GM12878 (cell line): ENCODE measurements around the gene STRBP. TPM values are rescaled to one million over a fixed set of nuclear protein-coding genes. Genes with fewer than 3 reads are reported as not detected.

Experiments used
- ATAC-seq: fragments of 200-7000 bp; cut with Tn5 transposase; 3 replicates; pipeline ENCODE4 v1.9.1; 2020; ENCODE audit warnings: mild to moderate bottlenecking, moderate library complexity
- BruUV-seq: library from RNA; stranded (reverse); fragments of 400-500 nt; replicated peaks from 2 replicates; lab custom pipeline; 2021; lab: Mats Ljungman, UMichigan
- CTCF ChIA-PET: fragments of 300-600 bp; sonication (Branson Sonifier 250); formaldehyde crosslinking; extraction: SDS; loops from one replicate; lab custom pipeline; 2021; ENCODE audit warnings: inconsistent platforms; lab: Yijun Ruan, JAX
- POLR2A ChIA-PET: fragments of 350-600 bp; formaldehyde crosslinking; extraction: SDS; loops from one replicate; lab custom pipeline; 2021; ENCODE audit warnings: inconsistent platforms; lab: Charles Lee
- RAD21 ChIA-PET: fragments of 300-600 bp; sonication (Branson Sonifier 250); formaldehyde crosslinking; loops from one replicate; lab custom pipeline; 2023; ENCODE audit warnings: antibody characterized with exemption; ENCODE audit not compliant: unreplicated experiment; lab: Charles Lee
- SMC1A ChIA-PET: fragments of 300-600 bp; sonication (Branson Sonifier 250); formaldehyde crosslinking; loops from one replicate; lab custom pipeline; 2023; ENCODE audit not compliant: unreplicated experiment, uncharacterized antibody; lab: Charles Lee
- DNase-seq: peaks from one replicate; pipeline ENCODE4 v3.0.0-alpha.2; 2011; ENCODE audit warnings: low read depth, low spot score
- FAIRE-seq: peaks from 3 replicates; lab custom pipeline; 2011; peaks lifted over from hg19 to GRCh38; lab: Jason Lieb, UNC
- H2AFZ ChIP-seq: 2 replicates; pipeline ENCODE4 v1.6.0; 2011; ENCODE audit warnings: low read depth, low read length, control low read depth; ENCODE audit not compliant: control insufficient read depth
- H3K27ac ChIP-seq: 2 replicates; pipeline ENCODE4 v1.5.1; 2011; ENCODE audit warnings: control low read depth; ENCODE audit not compliant: control insufficient read depth, insufficient read depth
- H3K27me3 ChIP-seq, 2 experiments: replicated peaks in 1 of 2; 2 replicates each; pipeline versions ENCODE4 v1.6.0 to v1.6.1; 2011; ENCODE audit warnings: low read length in 1 of 2; ENCODE audit not compliant: control insufficient read depth in 2 of 2, insufficient read depth in 2 of 2
- H3K36me3 ChIP-seq, 2 experiments: 2 replicates each; pipeline ENCODE4 v1.5.1; 2011; ENCODE audit warnings: low read length in 1 of 2; ENCODE audit not compliant: control insufficient read depth in 2 of 2, insufficient read depth in 2 of 2
- H3K4me1 ChIP-seq: 2 replicates; pipeline ENCODE4 v1.6.1; 2011; ENCODE audit warnings: mild to moderate bottlenecking, low read length, moderate library complexity, mixed read lengths; ENCODE audit not compliant: control insufficient read depth, insufficient read depth
- H3K4me2 ChIP-seq: 2 replicates; pipeline ENCODE4 v1.6.0; 2011; ENCODE audit warnings: control low read depth; ENCODE audit not compliant: control insufficient read depth, insufficient read depth
- H3K4me3 ChIP-seq: fragments of 200-600 bp; sonication (generic); 2 replicates; pipeline ENCODE4 v1.5.1; 2016
- H3K79me2 ChIP-seq: 2 replicates; pipeline ENCODE4 v1.6.0; 2011; ENCODE audit warnings: low read length; ENCODE audit not compliant: control insufficient read depth, insufficient read depth
- H3K9ac ChIP-seq: 2 replicates; pipeline ENCODE4 v1.8.0; 2011; ENCODE audit warnings: low read length, control low read depth, mixed read lengths; ENCODE audit not compliant: control insufficient read depth, insufficient read depth
- H3K9me3 ChIP-seq: replicated peaks from 3 replicates; pipeline ENCODE4 v1.5.1; 2011; ENCODE audit warnings: mild to moderate bottlenecking, low read length; ENCODE audit not compliant: control insufficient read depth, insufficient read depth
- H4K20me1 ChIP-seq: 2 replicates; pipeline ENCODE4 v1.6.0; 2011; ENCODE audit not compliant: control insufficient read depth, insufficient read depth
- ATF7 ChIP-seq: fragments of 450-650 bp; IDR thresholded peaks from 2 replicates; pipeline ENCODE4 v1.6.1; 2016; ENCODE audit warnings: low read depth, mild to moderate bottlenecking
- MTA2 ChIP-seq: fragments of 450-650 bp; IDR thresholded peaks from 2 replicates; pipeline ENCODE4 v1.6.1; 2016; ENCODE audit warnings: low read depth, mild to moderate bottlenecking, moderate library complexity
- NRF1 ChIP-seq: conservative IDR thresholded peaks from 2 replicates; pipeline ENCODE4 v1.6.1; 2011; ENCODE audit warnings: mild to moderate bottlenecking, low read depth, low read length, improper control_type of control experiment
- RELA ChIP-seq: fragments of 450-650 bp; IDR thresholded peaks from 2 replicates; pipeline ENCODE4 v1.8.0; 2014; ENCODE audit warnings: borderline replicate concordance; ENCODE audit not compliant: partially characterized antibody
- SPI1 ChIP-seq: IDR thresholded peaks from 2 replicates; pipeline ENCODE4 v1.6.1; 2011; ENCODE audit warnings: low read depth, mild to moderate bottlenecking, low read length, moderate library complexity, borderline replicate concordance; ENCODE audit not compliant: insufficient read depth
- SUZ12 ChIP-seq: fragments of 200-600 bp; sonication (generic); IDR thresholded peaks from one replicate; pipeline ENCODE4 v1.6.1; 2018; ENCODE audit warnings: antibody characterized with exemption, mild to moderate bottlenecking; ENCODE audit not compliant: unreplicated experiment
- WGBS: methylation state at CpG from one replicate; pipeline ENCODE4 v1.1.6; 2016; ENCODE audit warnings: low lambda C conversion rate; ENCODE audit not compliant: insufficient replicate concordance, insufficient coverage; ENCODE audit errors: missing lambda C conversion rate; 5-methylcytosine and 5-hydroxymethylcytosine counted together
- in situ Hi-C: fragments of 300-500 bp; cut with MboI; formaldehyde crosslinking; loops from 9 replicates; pipeline ENCODE4 v1.14.3; 2018; ENCODE audit warnings: mixed read lengths
- intact Hi-C: fragments of 100-400 bp; cut with micrococcal nuclease; formaldehyde crosslinking; loops from one replicate; pipeline ENCODE4 v1.14.2; 2022; ENCODE audit not compliant: unreplicated experiment
- polyA plus RNA-seq, 11 experiments: library from polyadenylated mRNA; depleted of rRNA in 4 of 11; unstranded in 6 of 11; stranded (reverse) in 5 of 11; fragments of >200 nt; fragmentation: Nextera tagmentation in 4 of 11; fragmentation: Illumina TruSeq in 1 of 11; extraction: Ambion mirVana in 4 of 11; extraction: Trizol in 1 of 11; gene quantifications; 1 replicate in 1 of 11; 2 replicates in 10 of 11; pipeline versions ENCODE4 v1.2.1 to v1.2.3, GENCODE V29; 2011 to 2016; ENCODE audit warnings: inconsistent platforms in 2 of 11, missing spikeins in 2 of 11, low read depth in 1 of 11
- total RNA-seq, 4 experiments: library from RNA; depleted of rRNA in 3 of 4; stranded (reverse); fragments of >200 nt in 3 of 4; fragmentation: Illumina TruSeq in 1 of 4; extraction: Trizol in 1 of 4; gene quantifications; 2 replicates each; pipeline versions ENCODE4 v1.2.1 to v1.2.3, GENCODE V29; 2013 to 2021
- TF ChIP-seq, protein P1 (sequence below), 3 experiments: IDR thresholded peaks in 2 of 3; conservative IDR thresholded peaks in 1 of 3; 2 replicates each; pipeline ENCODE4 v1.5.1; 2011; ENCODE audit warnings: low read depth in 3 of 3, low read length in 3 of 3, mild to moderate bottlenecking in 3 of 3, control low read depth in 2 of 3, moderate library complexity in 2 of 3, inconsistent platforms in 1 of 3, mixed read lengths in 1 of 3; ENCODE audit not compliant: control insufficient read depth in 2 of 3, insufficient read depth in 1 of 3; ENCODE audit errors: extremely low read depth in 1 of 3
- TF ChIP-seq, protein P2 (sequence below): IDR thresholded peaks from 2 replicates; pipeline ENCODE4 v1.6.1; 2011; ENCODE audit warnings: borderline replicate concordance, low read depth, mild to moderate bottlenecking, moderate library complexity, low read length; ENCODE audit not compliant: insufficient read depth, poor library complexity, severe bottlenecking

STRBP gene
- total and polyA plus RNA-seq, 10 of the 15 experiments (the other 5 are each of a cell fraction or from before 2014, with no cell fraction given): 31.0 to 96.8 (median 71.4) TPM

GRCh38 chr9:123218831-123219230 is 49.6 kb downstream of the STRBP start:
- intact Hi-C loops: loop anchor here (5.0 kb wide), 1 partner anchor 42 kb away; no protein-coding TSS in a partner anchor
- no peak overlapping the region for H3K4me2 ChIP-seq
- CTCF ChIA-PET: interaction anchor here (1.0 to 1.2 kb wide), 3 partner anchors 11 to 131 kb away, joined by 3 to 4 read pairs (median 3); no protein-coding TSS in a partner anchor
- H4K20me1 ChIP-seq: no peaks in the 10 kb centered on the region
- peaks cover 0 to 10% of the 10 kb centered on the region in 2 experiments; a peak in 1 of 4 replicates for H3K36me3 ChIP-seq
- no peaks in the 10 kb centered on the region for H3K9me3 ChIP-seq
- RAD21 ChIA-PET: no interaction called here
- TF ChIP-seq RELA (no peak), SUZ12 (no peak), ATF7 (no peak), NRF1 (no peak), MTA2 (no peak), SPI1 (peak; percentile 55)
- TF ChIP-seq, protein P1, sequence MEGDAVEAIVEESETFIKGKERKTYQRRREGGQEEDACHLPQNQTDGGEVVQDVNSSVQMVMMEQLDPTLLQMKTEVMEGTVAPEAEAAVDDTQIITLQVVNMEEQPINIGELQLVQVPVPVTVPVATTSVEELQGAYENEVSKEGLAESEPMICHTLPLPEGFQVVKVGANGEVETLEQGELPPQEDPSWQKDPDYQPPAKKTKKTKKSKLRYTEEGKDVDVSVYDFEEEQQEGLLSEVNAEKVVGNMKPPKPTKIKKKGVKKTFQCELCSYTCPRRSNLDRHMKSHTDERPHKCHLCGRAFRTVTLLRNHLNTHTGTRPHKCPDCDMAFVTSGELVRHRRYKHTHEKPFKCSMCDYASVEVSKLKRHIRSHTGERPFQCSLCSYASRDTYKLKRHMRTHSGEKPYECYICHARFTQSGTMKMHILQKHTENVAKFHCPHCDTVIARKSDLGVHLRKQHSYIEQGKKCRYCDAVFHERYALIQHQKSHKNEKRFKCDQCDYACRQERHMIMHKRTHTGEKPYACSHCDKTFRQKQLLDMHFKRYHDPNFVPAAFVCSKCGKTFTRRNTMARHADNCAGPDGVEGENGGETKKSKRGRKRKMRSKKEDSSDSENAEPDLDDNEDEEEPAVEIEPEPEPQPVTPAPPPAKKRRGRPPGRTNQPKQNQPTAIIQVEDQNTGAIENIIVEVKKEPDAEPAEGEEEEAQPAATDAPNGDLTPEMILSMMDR (IDR thresholded peaks at IDR 0.05 in 2 of 3, conservative IDR thresholded peaks at IDR 0.05 in 1 of 3; ENCODE audit: control insufficient read depth in 2 of 3, extremely low read depth in 1 of 3, insufficient read depth in 1 of 3, low read depth in 3 of 3, low read length in 3 of 3): no peak
- TF ChIP-seq, protein P2, sequence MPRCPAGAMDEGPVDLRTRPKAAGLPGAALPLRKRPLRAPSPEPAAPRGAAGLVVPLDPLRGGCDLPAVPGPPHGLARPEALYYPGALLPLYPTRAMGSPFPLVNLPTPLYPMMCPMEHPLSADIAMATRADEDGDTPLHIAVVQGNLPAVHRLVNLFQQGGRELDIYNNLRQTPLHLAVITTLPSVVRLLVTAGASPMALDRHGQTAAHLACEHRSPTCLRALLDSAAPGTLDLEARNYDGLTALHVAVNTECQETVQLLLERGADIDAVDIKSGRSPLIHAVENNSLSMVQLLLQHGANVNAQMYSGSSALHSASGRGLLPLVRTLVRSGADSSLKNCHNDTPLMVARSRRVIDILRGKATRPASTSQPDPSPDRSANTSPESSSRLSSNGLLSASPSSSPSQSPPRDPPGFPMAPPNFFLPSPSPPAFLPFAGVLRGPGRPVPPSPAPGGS: no peak
- in situ Hi-C loops: no loop called here
- SMC1A ChIA-PET: interaction anchor here (1.2 to 1.7 kb wide), 4 partner anchors 11 to 79 kb away, joined by 3 to 7 read pairs (median 4); no protein-coding TSS in a partner anchor
- no TSS peak for BruUV-seq
- no peak for DNase-seq
- FAIRE-seq: no peak
- POLR2A ChIA-PET: interaction anchor here (0.5 kb wide), 1 partner anchor 16 kb away, joined by 6 read pairs; no protein-coding TSS in a partner anchor
- no peak for ATAC-seq
- peaks cover 30% of the 10 kb centered on the region for H3K79me2 ChIP-seq
- WGBS: 89% methylated on average over 3 of the region's 3 CpGs
- no peak overlapping the region for H3K4me3 ChIP-seq
- H3K27me3 ChIP-seq: no peaks in the 10 kb centered on the region
- no peak overlapping the region for H3K9ac ChIP-seq
- no peak overlapping the region for H2AFZ ChIP-seq
- H3K4me1 ChIP-seq: peaks cover 10% of the 10 kb centered on the region; the same call in 1 of the 2 replicates
- no peak overlapping the region for H3K27ac ChIP-seq
